Activated CD4-positive, alpha-beta T cell treated with anti-CD3 and anti-CD28 coated beads, Interleukin-10, Interleukin-2, amounts not matched to agents 100 ng/mL and 50 ng/mL, durations not matched to agents 16 hours and 8 hours (primary cell): ENCODE results near the gene PDS5A.
"Not testable (repeated sequence)": the region's sequence is repeated elsewhere in the genome, so short reads cannot be mapped to it uniquely, and the experiment has no call there.

Experiments
- DNase-seq: peaks from one replicate; pipeline ENCODE4 v3.0.0-alpha.2; 2020

The PDS5A gene

DNA sequence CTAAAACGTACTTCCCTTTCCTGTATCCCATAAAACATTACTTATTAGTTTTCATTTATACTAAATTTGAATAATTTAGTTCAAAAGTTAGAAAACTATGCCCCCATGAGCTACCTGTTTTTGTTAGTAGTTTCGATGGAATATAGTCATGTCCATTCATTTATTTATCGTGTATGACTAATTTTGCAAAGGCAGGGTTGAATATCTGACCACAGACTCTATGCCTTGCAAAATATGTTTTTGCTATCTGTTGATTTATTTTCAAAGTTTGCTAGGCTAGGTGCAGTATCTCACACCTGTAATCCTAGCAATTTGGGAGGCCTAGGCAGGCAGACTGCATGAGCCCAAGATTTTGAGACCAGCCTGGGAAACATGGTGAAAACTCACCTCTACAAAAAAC lies 78.4 kb downstream of the PDS5A start:
- DNase-seq, result peak; percentile 29

DNA sequence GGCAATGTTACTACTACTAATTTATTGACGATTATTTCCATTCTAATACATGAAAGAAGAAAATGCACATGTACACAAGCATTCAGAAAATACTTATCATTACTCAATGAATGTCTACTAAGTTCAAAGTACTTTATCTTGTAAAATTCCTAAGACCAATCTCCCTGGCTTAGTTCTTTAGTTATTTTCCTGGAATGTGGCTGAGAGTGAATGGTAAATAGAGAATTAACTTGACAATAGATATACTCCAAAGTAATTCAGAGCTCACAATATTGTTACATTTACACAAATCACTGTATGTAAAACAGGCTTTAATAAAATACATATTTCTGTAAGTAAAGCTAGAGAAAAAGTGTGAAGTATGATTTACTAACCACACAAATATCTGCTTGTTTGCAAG lies 79.7 kb downstream of the PDS5A start:
- no peak for DNase-seq

DNA sequence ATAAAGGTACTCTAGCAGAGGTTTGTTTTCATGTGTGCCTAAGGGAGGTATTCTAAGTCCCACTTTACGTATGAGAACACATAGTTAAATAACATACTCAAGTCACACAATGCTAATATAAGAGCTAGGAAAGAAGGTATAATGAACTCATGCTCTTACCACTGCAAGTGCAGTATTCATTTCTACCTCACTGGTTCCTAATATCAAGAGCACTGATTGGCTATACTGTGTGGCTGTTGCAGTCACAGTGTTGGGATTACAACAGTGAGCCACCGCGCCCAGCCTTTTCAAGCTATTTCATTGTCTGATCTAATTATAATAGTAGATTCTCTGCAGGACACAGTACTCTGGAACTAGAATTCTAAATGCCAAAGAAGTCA lies 84.0 kb downstream of the PDS5A start:
- DNase-seq, result no peak

DNA sequence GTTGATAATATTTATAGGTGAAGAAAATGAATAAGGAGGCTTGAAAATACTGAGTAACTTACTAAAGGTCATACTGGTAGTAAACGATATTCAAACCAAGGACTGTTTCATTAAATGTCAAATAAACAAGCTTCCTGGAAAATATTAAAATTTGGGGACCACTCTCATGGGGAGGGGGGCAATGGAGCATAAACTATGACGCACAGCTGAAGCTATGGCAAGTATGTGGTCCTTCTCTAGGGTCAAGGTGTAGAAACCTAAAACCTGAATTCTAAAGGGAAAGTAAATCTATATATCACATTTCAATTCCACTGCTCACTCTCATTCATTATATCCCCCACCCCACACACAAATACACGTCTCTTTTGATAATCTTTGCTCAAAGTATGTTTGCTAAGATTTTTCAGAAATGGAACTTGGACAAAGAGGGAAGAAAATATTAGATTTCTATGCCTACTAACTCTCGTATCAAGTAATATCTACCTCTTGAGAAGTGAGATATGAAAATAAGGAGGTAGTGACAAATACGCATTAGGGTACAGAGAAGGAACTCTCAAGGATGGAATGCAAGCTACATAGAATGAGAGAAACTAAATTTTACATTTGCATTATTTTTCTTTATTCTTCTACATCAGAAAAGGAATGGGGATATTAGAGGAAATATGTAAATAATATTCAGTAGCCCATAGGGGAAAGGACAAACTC lies 84.6 kb downstream of the PDS5A start:
- DNase-seq, result no peak

DNA sequence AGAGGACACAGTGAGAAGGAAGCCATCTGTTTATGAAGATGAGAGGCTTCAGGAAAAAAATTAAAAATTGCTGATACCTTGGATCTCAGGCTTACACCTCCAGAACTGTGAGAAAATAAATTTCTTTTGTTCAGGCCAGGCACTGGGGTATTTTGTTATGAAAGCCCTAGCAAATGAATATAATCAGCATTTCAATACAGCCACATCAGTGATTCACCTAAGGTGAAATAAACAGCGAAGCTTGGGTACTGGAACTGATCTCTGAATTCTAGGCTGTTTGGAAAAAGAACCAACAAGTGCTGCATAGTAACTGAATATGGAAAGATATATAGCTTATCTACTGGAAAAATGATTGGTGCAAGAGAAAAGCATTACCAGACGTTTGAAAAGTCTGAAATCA lies 88.5 kb downstream of the PDS5A start:
- no peak for DNase-seq

DNA sequence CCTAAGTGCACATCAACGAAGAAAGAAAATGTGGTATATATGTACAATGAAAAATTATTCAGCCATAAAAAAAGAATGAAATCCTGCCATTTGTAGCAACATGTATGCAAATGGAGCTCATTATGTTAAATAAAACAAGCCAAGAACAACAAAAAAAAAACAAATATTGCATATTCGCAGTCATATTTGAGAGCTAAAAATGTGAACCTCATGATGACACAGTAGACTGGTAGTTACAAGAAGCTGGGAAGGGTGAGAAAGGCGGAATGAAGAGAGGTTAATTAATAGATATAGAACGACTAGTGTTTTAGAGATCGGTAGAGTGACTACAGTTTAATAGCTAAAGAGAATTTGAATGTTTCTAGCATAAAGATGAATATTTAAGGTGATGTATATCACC lies 89.2 kb downstream of the PDS5A start:
- no peak for DNase-seq

DNA sequence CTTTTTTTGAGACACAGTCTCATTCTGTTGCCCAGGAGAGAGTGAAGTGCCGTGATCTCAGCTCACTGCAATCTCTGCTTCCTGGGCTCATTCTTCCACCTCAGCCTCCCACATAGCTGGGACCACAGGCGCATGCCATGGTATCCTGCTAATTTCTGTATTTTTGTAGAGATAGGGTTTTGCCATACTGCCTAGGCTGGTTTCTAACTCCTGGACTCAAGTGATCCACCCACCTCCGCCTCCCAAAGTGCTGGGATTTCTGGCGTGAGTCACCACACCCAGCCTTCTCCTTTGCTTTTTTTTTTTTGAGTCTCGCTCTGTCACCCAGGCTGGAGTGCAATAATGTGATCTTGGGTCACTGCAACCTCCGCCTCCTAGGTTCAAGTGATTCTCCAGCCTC lies 94.1 kb downstream of the PDS5A start:
- no peak for DNase-seq

DNA sequence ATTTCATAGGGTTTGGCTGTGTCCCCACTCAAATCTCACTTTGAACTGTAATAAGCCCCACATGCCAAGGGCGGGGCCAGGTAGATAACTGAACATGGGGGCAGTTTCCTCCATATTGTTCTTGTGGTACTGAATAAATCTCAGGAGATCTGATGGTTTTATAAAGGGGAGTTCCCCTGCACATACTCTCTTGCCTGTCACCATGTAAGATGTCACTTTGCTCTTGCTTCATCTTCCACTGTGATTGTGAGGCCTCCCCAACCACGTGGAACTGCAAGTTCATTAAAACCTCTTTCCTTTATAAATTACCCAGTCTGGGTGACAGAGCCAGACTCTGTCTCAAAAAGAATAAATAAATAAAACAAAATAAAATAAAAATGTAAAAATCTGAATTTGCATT lies 95.9 kb downstream of the PDS5A start:
- DNase-seq, result no peak

DNA sequence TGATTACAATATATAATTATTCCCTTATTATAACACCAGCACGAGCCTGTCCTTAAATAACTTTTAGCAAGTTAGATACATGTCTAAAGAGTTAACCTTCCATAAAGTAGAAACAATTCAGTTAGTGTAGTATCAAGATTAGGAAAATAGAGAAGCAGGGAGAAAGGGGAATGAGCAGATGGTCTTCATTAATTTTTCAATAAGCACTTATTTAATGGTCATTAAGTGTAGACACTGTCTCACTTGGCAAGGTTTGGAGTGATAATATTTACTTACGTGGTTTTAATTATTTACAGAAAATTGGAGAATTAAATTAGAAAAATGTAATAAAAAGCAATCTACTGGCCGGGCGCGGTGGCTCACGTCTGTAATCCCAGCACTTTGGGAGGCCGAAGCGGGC lies 99.7 kb downstream of the PDS5A start:
- DNase-seq, result no peak

DNA sequence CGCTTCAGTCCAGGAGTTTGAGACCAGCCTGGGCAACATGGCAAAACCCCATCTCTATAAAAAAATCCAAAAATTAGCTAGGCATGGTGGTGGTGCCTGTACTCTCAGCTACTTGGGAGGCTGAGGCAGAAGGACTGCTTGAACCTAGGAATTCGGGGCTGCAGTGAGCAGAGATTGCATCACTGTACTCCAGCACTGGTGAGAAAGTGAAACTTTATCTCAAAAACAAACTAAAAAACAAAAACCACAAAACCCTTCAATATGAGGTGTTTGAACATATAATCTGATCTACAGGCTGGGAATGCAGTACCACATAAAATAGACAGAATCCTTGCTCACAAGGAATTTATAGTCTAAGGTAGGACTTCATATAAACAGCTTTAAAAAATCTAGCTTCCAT lies 103.9 kb downstream of the PDS5A start:
- DNase-seq, result peak; percentile 50

DNA sequence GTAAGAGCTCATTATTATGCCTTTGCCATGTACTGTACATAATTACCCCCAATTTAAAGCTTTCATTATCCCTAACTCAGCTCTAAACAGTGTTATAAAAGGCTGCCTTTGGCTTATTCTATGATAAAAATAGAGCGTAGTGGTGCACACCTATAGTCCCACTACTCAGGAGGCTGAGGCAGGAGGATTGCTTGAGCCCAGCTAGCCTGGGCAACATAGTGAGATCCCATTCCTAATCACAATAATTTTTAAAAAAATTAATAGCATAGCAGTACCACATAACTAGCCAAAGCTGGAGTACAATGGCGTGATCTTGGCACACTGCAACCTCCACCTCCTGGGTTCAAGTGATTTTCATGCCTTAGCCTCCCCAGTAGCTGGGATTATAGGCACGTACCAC lies 112.4 kb downstream of the PDS5A start:
- DNase-seq, result no peak

DNA sequence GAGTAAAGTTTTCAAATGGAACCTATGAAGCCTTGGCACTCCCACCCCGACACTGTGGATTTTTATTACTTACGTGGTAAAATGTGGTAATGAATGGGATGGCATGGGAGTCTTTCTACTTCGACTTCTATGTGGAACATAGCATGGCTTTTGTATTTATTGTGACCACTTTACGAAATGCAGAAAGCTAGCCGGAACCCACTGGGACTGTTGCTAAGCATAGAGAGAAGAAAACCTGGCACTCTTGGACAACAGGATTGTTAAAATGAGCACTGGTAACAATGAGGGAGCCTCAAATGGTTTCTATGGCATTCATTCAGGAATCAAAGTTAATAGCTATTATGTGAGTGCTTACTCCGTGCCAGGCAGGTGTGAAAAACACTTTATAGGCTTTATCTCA lies 113.3 kb downstream of the PDS5A start:
- DNase-seq, result no peak

DNA sequence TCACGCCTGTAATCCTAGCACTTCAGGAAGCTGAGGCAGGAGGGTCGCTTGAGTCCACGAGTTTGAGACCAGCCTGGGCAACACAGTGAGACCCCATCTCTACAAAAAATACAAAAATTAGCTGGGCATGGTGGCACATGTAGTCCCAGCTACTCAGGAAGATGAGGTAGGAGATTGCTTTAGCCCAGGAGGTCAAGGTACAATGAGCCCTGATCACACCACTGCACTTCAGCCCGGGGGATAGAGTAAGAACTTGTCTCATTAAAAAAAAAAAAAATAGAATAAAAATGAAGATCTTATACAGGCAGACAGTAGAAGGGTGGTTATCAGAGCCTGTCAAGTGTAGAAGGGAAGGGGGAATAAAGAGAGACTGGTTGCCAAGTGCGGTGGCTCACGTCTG lies 116.9 kb downstream of the PDS5A start:
- no peak for DNase-seq

DNA sequence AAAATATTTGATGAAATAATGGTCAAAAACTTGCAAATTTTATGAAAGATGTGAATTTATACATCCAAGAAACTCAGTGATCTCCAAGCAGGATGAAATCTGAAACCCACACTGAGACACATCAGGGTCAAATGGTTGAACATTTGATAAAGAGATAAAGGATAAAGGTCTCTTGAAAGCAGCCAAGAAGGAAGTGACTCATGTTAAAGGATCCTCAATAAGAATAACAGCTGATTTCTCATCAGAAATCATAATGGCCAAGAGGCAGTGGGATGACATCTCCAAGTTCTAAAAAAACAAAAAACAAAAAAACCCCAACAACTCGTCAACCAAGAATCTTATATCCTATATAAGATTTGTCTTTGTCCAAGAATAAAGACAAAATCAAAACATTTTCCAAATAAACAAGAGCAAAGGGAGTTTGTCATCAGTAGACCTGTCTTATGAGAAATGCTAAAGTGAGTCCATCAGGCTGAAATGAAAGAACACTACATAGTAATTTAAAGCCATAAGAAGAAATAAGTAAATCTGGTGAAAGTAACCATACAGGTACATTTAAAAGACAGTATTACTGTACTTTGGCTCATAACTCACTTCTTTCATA lies 121.7 kb downstream of the PDS5A start:
- no peak for DNase-seq

DNA sequence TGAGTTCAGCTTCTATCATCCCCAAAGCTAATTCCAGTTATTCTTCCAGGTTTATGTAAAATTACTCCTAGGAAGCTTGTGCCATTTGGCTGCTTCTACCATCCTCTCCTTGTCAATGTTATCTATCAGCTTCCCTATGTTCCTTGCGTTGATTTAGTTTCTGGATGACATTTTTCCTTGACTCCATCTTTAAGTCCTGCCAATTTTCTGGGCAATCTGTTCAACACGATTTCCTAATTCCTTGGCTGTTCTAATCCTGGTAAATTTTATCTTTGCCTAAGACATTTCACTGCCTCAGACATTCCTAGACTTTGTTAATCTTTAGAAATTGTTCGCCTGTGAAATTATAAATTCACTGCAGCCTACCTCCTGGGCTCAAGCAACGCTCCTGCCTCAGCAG lies 125.1 kb downstream of the PDS5A start:
- DNase-seq, result no peak

DNA sequence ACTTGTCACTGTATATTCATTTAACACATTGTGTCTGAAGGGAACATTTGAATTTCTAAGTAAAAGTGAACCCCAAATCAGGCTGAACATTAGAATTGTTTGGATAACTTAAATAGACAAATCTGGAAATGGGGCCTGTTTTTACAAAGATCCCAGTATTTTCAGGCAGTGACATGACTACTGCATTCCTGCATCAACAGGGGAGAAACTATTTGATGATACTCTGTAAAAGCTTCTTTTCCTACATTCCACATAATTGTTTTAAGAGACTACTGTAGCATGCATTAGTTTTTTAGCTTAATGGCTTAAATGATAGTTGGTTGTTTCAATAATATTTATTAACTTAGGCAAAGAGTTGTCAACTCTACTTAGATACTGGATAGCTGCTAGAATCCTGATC lies 127.0 kb downstream of the PDS5A start:
- DNase-seq, result no peak

DNA sequence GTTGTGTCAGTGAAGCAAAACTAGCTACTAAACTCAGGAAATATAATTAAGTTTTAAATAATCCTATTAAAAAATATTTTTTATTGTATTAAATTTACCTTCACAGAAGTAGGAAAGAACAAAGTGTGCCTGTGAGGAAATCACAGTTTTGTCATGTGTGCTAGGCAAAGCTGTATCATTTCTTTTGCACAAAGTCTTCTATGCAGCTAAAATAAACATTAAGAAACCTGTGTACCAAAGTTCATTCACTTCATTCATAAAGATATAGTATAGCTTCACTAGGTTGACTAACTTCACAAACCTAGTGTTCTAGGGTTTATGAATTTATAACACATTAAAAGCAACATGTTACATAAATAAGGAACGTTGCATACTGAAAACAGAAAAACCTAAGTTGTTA lies 131.0 kb downstream of the PDS5A start:
- no peak for DNase-seq

DNA sequence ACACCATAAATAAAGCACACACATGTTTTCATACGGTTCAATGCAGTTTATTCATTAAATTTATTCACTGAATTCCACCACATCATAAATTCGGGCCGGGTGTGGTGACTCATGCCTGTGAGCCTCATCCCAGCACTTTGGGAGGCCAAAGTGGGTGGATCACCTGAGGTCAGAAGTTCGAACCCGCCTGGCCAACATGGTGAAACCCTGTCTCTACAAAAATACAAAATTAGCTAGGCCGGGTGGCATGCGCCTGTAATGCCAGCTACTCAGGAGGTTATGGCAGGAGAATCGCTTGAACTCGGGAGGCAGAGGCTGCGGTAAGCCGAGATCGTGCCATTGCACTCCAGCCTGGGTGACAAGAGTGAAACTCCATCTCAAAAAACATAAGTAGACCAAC lies 131.6 kb downstream of the PDS5A start:
- DNase-seq, result no peak

DNA sequence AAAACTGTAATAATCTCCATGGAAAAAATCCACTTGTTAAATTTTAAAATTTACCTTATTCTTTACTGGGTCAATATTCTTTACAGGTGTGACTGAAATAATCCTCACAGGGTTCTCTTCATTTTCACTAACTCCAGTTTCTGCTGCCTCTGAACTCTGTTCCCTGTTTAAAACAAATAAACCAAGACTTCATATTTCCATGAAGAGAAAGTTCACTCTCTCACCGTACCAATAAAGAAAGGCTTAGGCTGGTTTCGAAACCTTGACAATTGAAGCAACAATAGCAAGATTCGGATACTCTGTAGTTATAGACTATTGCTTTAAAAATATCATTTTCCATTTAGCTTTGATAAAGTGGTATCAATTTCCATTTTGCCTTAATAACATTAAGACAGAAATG lies 135.8 kb downstream of the PDS5A start:
- no peak for DNase-seq

DNA sequence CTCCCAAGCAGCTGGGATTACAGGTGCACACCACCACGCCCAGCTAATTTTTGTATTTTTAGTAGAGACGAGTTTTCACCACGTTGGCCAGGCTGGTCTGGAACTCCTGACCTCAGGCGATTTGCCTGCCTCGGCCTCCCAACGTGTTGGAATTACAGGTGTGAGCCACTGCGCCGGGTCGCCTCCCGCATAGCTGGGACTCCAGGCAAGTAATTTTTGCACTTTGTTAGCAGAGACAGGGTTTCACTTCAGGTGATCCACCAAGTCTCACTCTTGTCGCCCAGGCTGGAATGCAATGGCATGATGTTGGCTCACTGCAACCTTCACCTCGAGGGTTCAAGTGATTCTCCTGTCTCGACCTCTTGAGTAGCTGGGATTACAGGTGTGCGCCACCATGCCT lies 137.2 kb downstream of the PDS5A start:
- not testable (repeated sequence) for DNase-seq

DNA sequence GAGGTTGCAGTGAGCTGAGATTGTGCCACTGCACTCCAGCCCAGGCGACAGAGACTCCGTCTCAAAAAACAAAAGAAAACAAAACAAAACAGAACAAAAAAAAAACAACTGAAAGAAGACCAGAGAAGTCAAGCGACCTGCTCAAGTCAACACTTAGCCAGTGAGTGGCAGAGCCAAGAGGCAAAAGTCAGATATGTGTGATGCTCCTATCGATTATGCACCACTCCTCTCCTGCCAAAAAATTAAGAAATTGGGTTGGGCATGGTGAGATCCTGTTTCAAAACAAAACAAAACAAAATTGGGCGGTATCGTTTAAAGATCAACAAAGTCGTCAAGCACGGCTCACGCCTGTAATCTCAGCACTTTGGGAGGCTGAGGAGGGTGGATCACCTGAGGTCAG lies 137.7 kb downstream of the PDS5A start:
- DNase-seq, result no peak

DNA sequence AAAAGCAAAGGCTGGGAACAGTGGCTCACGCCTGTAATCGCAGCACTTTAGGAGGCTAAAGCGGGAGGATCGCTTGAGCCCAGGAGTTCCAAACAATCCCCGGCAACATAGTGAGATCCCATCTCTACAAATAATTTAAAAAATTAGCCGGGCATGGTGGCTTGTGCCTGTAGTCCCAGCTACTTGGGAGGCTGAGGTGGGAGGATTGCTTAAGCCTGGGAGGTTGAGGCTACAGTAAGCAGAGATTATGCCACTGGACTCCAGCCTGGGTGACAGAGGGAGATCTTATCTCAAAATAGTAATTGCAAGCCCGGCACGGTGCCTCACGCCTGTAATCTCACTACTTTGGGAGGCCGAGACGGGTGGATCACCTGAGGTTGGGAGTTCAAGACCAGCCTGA lies 139.3 kb downstream of the PDS5A start:
- DNase-seq, result not testable (repeated sequence)

DNA sequence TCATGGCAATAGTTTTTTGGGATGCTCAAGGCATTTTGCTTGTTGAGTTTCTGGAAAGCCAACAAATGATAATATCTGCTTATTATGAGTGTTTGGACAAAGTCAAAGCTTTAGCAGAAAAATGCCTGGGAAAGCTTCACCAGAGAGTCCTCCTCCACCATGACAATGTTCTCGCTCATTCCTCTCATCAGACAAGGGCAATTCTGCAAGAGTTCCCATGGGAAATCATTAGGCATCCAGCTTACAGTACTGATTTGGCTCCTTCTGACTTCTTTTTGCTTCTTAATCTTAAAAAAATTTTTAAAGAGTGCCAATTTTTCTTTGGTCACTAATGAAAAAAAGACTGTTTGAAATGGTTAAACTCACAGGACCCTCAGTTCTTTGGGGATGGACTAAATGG lies 143.4 kb downstream of the PDS5A start:
- no peak for DNase-seq

DNA sequence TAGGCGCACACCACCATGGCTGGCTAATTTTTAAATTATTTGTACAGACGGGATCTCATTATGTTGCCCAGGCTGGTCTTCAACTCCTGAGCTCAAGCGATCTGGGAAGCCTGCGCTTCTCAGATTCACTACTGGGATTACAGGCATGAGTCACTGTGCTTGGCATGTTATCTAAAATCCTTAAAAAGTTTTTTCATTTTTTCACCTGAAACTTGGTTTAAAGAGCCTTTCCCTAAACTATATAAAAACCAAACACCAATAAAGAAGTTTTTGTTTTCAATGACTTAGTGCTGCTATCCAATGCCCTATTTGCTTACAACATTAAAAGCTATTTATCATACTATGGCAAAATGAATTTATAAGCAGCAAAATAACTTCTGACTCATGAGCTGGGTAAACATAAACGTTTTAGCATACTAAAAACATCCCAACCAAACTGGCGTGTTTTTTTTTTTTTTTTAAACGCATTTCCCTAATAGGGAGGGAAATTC lies 151.9 kb downstream of the PDS5A start:
- no peak for DNase-seq

DNA sequence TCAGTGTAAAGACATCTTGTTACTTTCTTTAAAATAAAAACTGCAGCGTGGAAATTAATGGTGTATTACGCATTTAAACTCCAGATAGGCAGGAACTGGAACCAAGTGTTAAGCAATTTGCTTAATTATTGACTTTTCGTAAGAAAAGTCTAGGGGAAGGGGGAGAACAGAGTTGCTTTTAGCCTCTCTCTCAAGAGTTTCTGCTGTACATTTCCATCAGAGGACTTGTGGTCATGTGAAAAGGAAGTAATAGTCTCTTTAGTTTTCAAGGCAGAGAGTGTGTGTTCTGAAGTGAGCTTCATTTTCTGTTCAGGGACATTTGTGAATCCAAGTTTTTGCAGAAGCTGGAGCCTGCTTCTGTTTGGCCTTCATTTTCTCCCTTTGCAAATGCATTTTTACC lies 152.6 kb downstream of the PDS5A start:
- DNase-seq, result no peak
